ENCODE results near the gene TRAPPC5. TPM values are rescaled to one million over a fixed set of nuclear protein-coding genes. Genes with fewer than 3 reads are reported as not detected.
"Not testable (repeated sequence)": the region's sequence is repeated elsewhere in the genome, so short reads cannot be mapped to it uniquely, and the experiment has no call there.

Gene TRAPPC5
- polyA plus RNA-seq, 3 donors from 2014 or later = 109 to 217 (median 115) TPM

DNA sequence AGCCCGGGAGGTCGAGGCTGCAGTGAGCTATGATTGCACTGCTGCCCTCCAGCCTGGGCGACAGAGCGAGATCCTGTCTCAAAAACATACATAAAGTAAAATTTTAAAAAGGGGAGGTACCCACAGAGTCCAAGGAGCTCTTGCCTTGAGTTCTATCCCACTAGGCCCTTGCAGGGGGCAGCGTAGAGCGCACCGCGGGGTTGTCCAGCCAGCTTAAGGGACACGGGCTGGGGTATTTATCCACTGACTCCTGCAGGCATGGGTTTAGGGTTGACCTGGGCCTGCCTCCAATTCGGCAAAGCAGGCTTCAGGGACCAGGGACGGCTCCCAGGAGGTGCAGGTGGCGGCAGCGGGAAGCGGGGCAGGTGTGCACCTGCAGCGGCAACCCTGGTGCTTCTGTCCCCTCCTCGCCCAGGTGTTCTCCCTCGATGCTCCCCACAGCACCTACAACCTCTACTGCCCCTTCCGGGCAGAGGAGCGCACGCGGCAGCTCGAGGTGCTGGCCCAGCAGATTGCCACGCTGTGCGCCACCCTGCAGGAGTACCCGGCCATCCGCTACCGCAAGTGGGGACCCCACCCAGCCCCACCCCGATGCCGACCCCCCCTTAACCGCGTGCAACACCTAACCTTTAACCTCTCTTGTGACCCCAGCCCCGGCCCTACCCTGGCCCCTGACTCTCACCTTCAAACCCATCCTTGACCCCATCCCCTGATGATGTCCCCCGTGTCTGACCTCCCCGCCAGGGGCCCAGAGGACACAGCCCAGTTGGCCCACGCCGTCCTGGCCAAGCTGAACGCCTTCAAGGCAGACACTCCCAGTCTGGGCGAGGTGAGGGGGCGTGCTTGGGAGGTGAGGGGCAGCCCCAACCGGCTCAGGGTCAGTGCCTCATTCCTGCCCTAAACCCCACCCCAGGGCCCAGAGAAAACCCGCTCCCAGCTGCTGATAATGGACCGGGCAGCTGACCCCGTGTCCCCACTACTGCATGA, 39.0 kb upstream of the TRAPPC5 start:
- no peak for DNase-seq
- H3K9me3 Mint-ChIP-seq = no peaks in the 10 kb centered on the region
- H3K27me3 Mint-ChIP-seq (ENCODE audit: low read depth in 3 of 3) = peaks cover 0 to 10% (median 0%) of the 10 kb centered on the region in 3 donors
- H3K36me3 Mint-ChIP-seq = peaks cover 4 to 9% (median 6%) of the 10 kb centered on the region in 3 donors
- H3K27ac Mint-ChIP-seq = no peak overlapping the region
- H3K4me3 Mint-ChIP-seq = no peak overlapping the region
- H3K4me1 Mint-ChIP-seq = peaks cover 26 to 30% of the 10 kb centered on the region in 2 donors

GRCh38 chr19:7642295-7643030, 38.2 kb upstream of the TRAPPC5 start:
- no peak for DNase-seq
- no peak overlapping the region for H3K27ac Mint-ChIP-seq
- peaks cover 4 to 9% (median 6%) of the 10 kb centered on the region in 3 donors for H3K36me3 Mint-ChIP-seq
- H3K27me3 Mint-ChIP-seq (ENCODE audit: low read depth in 3 of 3) = peaks cover 0 to 5% (median 0%) of the 10 kb centered on the region in 3 donors
- no peaks in the 10 kb centered on the region for H3K9me3 Mint-ChIP-seq
- H3K4me3 Mint-ChIP-seq = no peak overlapping the region
- H3K4me1 Mint-ChIP-seq = peaks cover 24 to 27% of the 10 kb centered on the region in 2 donors

DNA sequence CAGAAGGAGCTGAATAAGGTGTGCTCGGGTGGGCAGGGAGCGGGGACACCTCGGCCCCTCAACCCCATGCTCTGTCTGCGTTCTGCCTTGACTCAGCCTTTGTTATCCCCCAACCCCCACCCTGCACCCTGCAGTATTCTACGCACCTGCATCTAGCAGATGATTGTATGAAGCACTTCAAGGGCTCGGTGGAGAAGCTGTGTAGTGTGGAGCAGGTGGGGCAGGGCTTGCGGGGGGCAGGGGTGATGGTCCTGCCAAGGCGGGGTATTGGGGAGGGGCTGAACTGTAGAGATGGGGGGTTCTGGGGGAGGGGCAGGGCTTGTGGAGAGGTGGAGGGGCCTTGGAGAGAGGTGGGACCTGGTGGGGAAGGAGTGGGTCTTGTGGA, 37.6 kb upstream of the TRAPPC5 start:
- DNase-seq = no peak
- Mint-ChIP-seq H3K27me3 (ENCODE audit: low read depth in 3 of 3) (peaks cover 0 to 5% (median 0%) of the 10 kb centered on the region in 3 donors), H3K4me3 (no peak overlapping the region), H3K27ac (peak overlapping the region in 2 of 6 donors; percentile 34 to 42), H3K36me3 (peaks cover 4 to 9% (median 6%) of the 10 kb centered on the region in 3 donors), H3K9me3 (no peaks in the 10 kb centered on the region), H3K4me1 (peaks cover 20 to 21% of the 10 kb centered on the region in 2 donors)

DNA sequence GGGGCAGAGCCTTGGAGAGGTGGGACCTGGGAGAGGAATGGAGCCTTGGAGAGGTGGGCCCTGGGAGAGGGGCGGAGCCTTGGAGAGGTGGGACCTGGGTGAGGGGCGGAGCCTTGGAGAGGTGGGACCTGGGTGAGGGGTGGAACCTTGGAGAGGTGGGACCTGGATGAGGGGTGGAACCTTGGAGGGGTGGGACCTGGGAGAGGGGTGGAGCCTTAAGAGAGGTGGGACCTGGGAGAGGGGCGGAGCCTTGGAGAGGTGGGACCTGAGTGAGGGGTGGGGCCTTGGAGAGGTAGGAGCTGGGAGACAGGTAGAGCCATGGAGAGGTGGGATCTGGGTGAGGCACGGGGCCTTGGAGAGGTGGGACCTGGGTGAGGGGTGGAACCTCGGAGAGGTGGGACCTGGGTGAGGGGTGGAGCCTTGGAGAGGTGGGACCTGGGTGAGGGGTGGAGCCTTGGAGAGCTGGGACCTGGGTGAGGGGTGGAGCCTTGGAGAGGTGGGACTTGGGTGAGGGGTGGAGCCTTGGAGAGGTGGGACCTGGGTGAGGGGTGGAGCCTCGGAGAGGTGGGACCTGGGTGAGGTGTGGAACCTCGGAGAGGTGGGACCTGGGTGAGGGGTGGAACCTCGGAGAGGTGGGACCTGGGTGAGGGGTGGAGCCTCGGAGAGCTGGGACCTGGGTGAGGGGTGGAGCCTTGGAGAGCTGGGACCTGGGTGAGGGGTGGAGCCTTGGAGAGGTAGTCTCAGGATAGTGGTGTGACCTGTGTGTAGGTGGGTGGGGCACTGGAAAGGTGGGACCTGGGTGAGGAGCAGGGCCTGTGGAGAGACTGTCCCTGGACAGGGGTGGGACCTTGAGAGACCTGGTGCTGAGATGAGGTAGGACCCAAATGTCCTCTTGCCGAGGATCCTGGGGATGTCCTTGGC, 36.7 kb upstream of the TRAPPC5 start:
- H3K4me3 Mint-ChIP-seq; H3K36me3 Mint-ChIP-seq; H3K27me3 Mint-ChIP-seq (ENCODE audit: low read depth in 3 of 3); H3K9me3 Mint-ChIP-seq: not testable (repeated sequence)
- peak; percentile 9 to 20 (median 19) for DNase-seq
- peaks cover 16% of the 10 kb centered on the region in 2 donors for H3K4me1 Mint-ChIP-seq
- peak overlapping the region in 2 of 6 donors; percentile 34 to 42 for H3K27ac Mint-ChIP-seq

DNA sequence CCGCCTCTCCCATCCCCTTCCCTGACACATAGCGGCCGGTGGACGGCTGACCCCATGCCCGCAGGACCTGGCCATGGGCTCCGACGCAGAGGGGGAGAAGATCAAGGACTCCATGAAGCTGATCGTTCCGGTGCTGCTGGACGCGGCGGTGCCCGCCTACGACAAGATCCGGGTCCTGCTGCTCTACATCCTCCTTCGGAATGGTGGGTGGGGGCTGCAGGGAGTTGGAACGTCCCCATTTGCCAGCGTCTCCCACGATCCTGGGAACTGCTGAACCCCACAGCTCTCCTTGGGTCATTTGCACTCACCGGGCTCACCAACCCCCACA, 36.1 kb upstream of the TRAPPC5 start:
- Mint-ChIP-seq H3K9me3 (no peaks in the 10 kb centered on the region), H3K27me3 (ENCODE audit: low read depth in 3 of 3) (peaks cover 0 to 4% (median 0%) of the 10 kb centered on the region in 3 donors), H3K36me3 (peaks cover 4 to 9% (median 6%) of the 10 kb centered on the region in 3 donors), H3K4me3 (no peak overlapping the region), H3K4me1 (peaks cover 10% of the 10 kb centered on the region in 2 donors), H3K27ac (no peak overlapping the region)
- no peak for DNase-seq

DNA sequence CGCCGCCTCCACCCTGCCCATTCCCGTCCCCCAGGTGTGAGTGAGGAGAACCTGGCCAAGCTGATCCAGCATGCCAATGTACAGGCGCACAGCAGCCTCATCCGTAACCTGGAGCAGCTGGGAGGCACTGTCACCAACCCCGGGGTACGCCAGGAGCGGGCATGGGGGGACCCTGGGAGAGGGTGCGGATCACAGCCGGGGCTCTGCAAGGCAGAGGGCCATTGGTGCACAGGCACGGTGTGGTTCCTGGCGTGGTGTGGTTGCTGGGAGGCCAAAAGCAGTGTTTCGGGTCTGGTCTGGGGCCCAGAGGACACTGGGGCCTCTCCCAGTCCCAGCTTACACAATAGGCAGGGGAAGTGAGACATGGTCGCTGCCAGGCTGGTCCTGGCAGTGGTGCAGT, 35.5 kb upstream of the TRAPPC5 start:
- no peak overlapping the region for H3K4me3 Mint-ChIP-seq
- peaks cover 0 to 4% (median 3%) of the 10 kb centered on the region in 3 donors for H3K36me3 Mint-ChIP-seq
- H3K27ac Mint-ChIP-seq = peak overlapping the region in 1 of 6 donors; percentile 53
- H3K9me3 Mint-ChIP-seq = no peaks in the 10 kb centered on the region
- H3K27me3 Mint-ChIP-seq (ENCODE audit: low read depth in 3 of 3) = peaks cover 0 to 4% (median 0%) of the 10 kb centered on the region in 3 donors
- no peak for DNase-seq
- H3K4me1 Mint-ChIP-seq = peaks cover 3 to 4% of the 10 kb centered on the region in 2 donors

GRCh38 chr19:7645656-7646425, 34.8 kb upstream of the TRAPPC5 start:
- peak overlapping the region in 1 of 5 donors; percentile 25 for H3K4me3 Mint-ChIP-seq
- DNase-seq = no peak
- H3K9me3 Mint-ChIP-seq = no peaks in the 10 kb centered on the region
- H3K36me3 Mint-ChIP-seq = peaks cover 0 to 4% (median 3%) of the 10 kb centered on the region in 3 donors
- H3K27ac Mint-ChIP-seq = peak overlapping the region in 3 of 6 donors; percentile 46 to 87 (median 62)
- H3K4me1 Mint-ChIP-seq = no peaks in the 10 kb centered on the region
- peaks cover 0 to 4% (median 0%) of the 10 kb centered on the region in 3 donors for H3K27me3 Mint-ChIP-seq (ENCODE audit: low read depth in 3 of 3)

DNA sequence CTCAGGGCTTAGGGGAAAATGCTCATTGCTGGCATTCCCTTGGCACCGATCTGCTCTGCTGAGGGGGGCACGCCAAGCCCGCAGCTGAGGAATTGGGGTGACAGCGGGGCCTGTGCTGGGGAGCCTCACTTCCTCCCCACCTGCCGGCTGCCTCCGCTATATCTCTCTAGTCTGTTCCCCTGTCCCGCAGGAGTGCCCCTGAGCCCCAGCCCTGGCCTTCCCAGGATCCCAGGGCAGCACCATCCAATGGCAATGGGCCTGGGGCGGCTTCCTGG, 34.3 kb upstream of the TRAPPC5 start:
- peaks cover 0 to 4% (median 3%) of the 10 kb centered on the region in 3 donors for H3K36me3 Mint-ChIP-seq
- H3K27me3 Mint-ChIP-seq (ENCODE audit: low read depth in 3 of 3) = peaks cover 0 to 4% (median 0%) of the 10 kb centered on the region in 3 donors
- H3K27ac Mint-ChIP-seq = no peak overlapping the region
- no peak overlapping the region for H3K4me3 Mint-ChIP-seq
- no peaks in the 10 kb centered on the region for H3K4me1 Mint-ChIP-seq
- no peaks in the 10 kb centered on the region for H3K9me3 Mint-ChIP-seq
- no peak for DNase-seq

DNA sequence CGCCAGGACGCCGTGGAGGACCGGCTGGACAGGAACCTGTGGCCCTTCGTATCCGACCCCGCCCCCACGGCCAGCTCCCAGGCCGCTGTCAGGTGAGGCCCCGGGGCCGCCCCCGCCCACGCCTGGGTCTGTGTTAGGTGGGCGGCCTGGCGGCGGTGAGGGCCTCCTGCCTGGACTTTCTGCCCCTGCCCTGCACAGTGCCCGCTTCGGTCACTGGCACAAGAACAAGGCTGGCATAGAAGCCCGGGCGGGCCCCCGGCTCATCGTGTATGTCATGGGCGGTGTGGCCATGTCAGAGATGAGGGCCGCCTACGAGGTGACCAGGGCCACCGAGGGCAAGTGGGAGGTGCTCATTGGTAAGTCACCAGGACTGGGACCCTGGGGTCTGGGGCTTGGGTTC, 33.5 kb upstream of the TRAPPC5 start:
- Mint-ChIP-seq H3K36me3 (peaks cover 0 to 4% (median 3%) of the 10 kb centered on the region in 3 donors), H3K4me3 (no peak overlapping the region), H3K27ac (no peak overlapping the region), H3K9me3 (no peaks in the 10 kb centered on the region), H3K27me3 (ENCODE audit: low read depth in 3 of 3) (peaks cover 2 to 7% (median 3%) of the 10 kb centered on the region in 3 donors), H3K4me1 (peaks cover 3 to 4% of the 10 kb centered on the region in 2 donors)
- no peak for DNase-seq

- Mint-ChIP-seq H3K27ac (no peak overlapping the region), H3K9me3 (no peaks in the 10 kb centered on the region), H3K27me3 (ENCODE audit: low read depth in 3 of 3) (peaks cover 2 to 8% (median 7%) of the 10 kb centered on the region in 3 donors), H3K4me1 (peaks cover 11 to 15% of the 10 kb centered on the region in 2 donors), H3K4me3 (no peak overlapping the region), H3K36me3 (peaks cover 0 to 4% (median 3%) of the 10 kb centered on the region in 3 donors)
- DNase-seq = no peak
Observed at GRCh38 chr19:7648265-7649014, 32.2 kb upstream of the TRAPPC5 start.

DNA sequence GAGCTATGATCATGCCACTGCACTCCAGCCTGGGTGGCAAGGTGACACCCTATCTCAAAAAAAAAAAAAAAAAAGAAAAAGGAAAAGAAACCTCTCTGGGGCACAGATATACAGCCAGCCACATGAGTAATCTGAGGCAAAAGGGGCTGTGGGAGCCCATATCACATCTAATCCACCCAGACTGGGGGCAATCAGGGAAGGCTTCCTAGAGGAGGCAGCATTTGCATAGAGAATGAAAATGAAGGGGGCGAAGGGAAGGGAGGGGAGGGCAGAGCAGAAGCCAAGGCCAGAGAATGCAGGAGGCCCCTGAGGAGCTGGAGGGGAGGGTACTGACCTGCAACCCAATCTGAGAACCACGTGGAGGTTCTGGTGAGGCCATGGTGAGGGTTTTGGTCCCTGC, 30.5 kb upstream of the TRAPPC5 start:
- DNase-seq = no peak
- H3K9me3 Mint-ChIP-seq = no peaks in the 10 kb centered on the region
- peaks cover 3 to 8% (median 4%) of the 10 kb centered on the region in 3 donors for H3K27me3 Mint-ChIP-seq (ENCODE audit: low read depth in 3 of 3)
- no peak overlapping the region for H3K27ac Mint-ChIP-seq
- H3K4me1 Mint-ChIP-seq = peaks cover 11 to 15% of the 10 kb centered on the region in 2 donors
- H3K4me3 Mint-ChIP-seq = no peak overlapping the region
- H3K36me3 Mint-ChIP-seq = peaks cover 0 to 4% (median 3%) of the 10 kb centered on the region in 3 donors

GRCh38 chr19:7652061-7652641, 28.5 kb upstream of the TRAPPC5 start:
- peak; percentile 82 to 84 (median 84) for DNase-seq
- Mint-ChIP-seq H3K4me1 (peaks cover 11 to 15% of the 10 kb centered on the region in 2 donors), H3K9me3 (no peaks in the 10 kb centered on the region), H3K27ac (peak overlapping the region; percentile 77 to 91 (median 86)), H3K27me3 (ENCODE audit: low read depth in 3 of 3) (peaks cover 3 to 8% (median 4%) of the 10 kb centered on the region in 3 donors), H3K4me3 (peak overlapping the region; percentile 78 to 90 (median 84)), H3K36me3 (no peaks in the 10 kb centered on the region)
